Stimulated activated CD4-positive, alpha-beta T cell treated with anti-CD3 and anti-CD28 coated beads, TNF-alpha, amount 100 ng/mL, for 24 hours (primary cell): Measurements from ENCODE around the gene TRAPPC6A.

ENCODE experiments used
- DNase-seq, 3 experiments: peaks; one replicate each; pipeline ENCODE4 v3.0.0-alpha.2; 2020; ENCODE audit warnings: low read depth in 3 of 3

Gene TRAPPC6A

GRCh38 chr19:45186509-45187334, 8.7 kb upstream of the TRAPPC6A start:
- no peak for DNase-seq

- DNase-seq = no peak
Observed at GRCh38 chr19:45184115-45184514, 6.1 kb upstream of the TRAPPC6A start.

- no peak for DNase-seq
Observed at GRCh38 chr19:45182758-45183157, 4.7 kb upstream of the TRAPPC6A start.

GRCh38 chr19:45180936-45181335, 2.9 kb upstream of the TRAPPC6A start:
- DNase-seq = no peak

- no peak for DNase-seq
Observed at GRCh38 chr19:45179892-45180370, 1.9 kb upstream of the TRAPPC6A start.

GRCh38 chr19:45179072-45179891, 1.2 kb upstream of the TRAPPC6A start:
- DNase-seq = peak in 1 of 3 experiments; percentile 34

GRCh38 chr19:45178262-45179071, 430 bp upstream of the TRAPPC6A start, which contains the start of gene BLOC1S3:
Gene BLOC1S3, plus strand, starts transcription at chr19:45178784. Its CDS starts 513 bp downstream, at chr19:45179297.
- peak; percentile 99 to 100 (median 100) for DNase-seq

GRCh38 chr19:45175515-45176345, 2.3 kb downstream of the TRAPPC6A start:
- no peak for DNase-seq

GRCh38 chr19:45173816-45174215, 4.2 kb downstream of the TRAPPC6A start:
- no peak for DNase-seq

- DNase-seq = no peak
Observed at GRCh38 chr19:45172611-45173208, 5.3 kb downstream of the TRAPPC6A start.

GRCh38 chr19:45172173-45172572, 5.9 kb downstream of the TRAPPC6A start:
- DNase-seq = no peak

- no peak for DNase-seq
Observed at GRCh38 chr19:45171211-45171623, 6.8 kb downstream of the TRAPPC6A start.

- no peak for DNase-seq
Observed at GRCh38 chr19:45170146-45171106, 7.6 kb downstream of the TRAPPC6A start.

- no peak for DNase-seq
Observed at GRCh38 chr19:45169602-45170001, 8.4 kb downstream of the TRAPPC6A start.

- DNase-seq = no peak
Observed at GRCh38 chr19:45168767-45169351, 9.2 kb downstream of the TRAPPC6A start.

GRCh38 chr19:45166723-45167252, 11.2 kb downstream of the TRAPPC6A start:
- DNase-seq = no peak

GRCh38 chr19:45164577-45165335, 13.3 kb downstream of the TRAPPC6A start:
- peak in 1 of 3 experiments; percentile 71 for DNase-seq
